Right ventricle myocardium superior (tissue), 1 donor: ENCODE data around the gene CST1. TPM values are rescaled to one million over a fixed set of nuclear protein-coding genes. Genes with fewer than 3 reads are reported as not detected.
"Not testable (repeated sequence)": the region's sequence is repeated elsewhere in the genome, so short reads cannot be mapped to it uniquely, and the experiment has no call there.

Source experiments
- ATAC-seq: fragments of 200-7000 bp; cut with Tn5 transposase; one replicate; pipeline ENCODE4 v1.9.1; 2020; ENCODE audit warnings: mild to moderate bottlenecking; ENCODE audit not compliant: poor library complexity
- DNase-seq: peaks from one replicate; pipeline ENCODE4 v3.0.0-alpha.2; 2020
- intact Hi-C: fragments of 100-400 bp; cut with DNase I; formaldehyde crosslinking; loops from one replicate; pipeline ENCODE4 v1.11.2; 2022
- long read RNA-seq: library from polyadenylated mRNA; unstranded; transcript quantifications from one replicate; pipeline ENCODE4 v2.0.0, GENCODE V29; 2021
- total RNA-seq: library from RNA; stranded (reverse); fragmentation: NEBNext Ultra II Directional; extraction: Animal tissue kit (Norgen Biotek cat#: 25700); gene quantifications from one replicate; pipeline ENCODE4 v1.2.1, GENCODE V29; 2021
- donor health status: DM: no; HTN: yes; CAD: no; lungs with severe emphysema.

Gene CST1
- total RNA-seq = not detected
- long read RNA-seq = 0 reads

GRCh38 chr20:23750786-23751185 is at the start of gene CST1:
TSS of gene CST1 (minus strand) at chr20:23750935. CDS start at chr20:23750866, 69 bp downstream.
- intact Hi-C loops, ATAC-seq, DNase-seq: not testable (repeated sequence)

GRCh38 chr20:23799216-23799847 is 48.6 kb upstream of the CST1 start:
- DNase-seq, intact Hi-C loops: not testable (repeated sequence)
- ATAC-seq = peak; percentile 55

- no peak for DNase-seq
- no peak for ATAC-seq
- intact Hi-C loops = no loop called here
These were observed 44.8 kb upstream of the CST1 start for GRCh38 chr20:23795526-23795925.

GRCh38 chr20:23794841-23795240 is 44.1 kb upstream of the CST1 start:
- ATAC-seq (no peak), DNase-seq (no peak)
- intact Hi-C loops = no loop called here

- ATAC-seq = no peak
- DNase-seq = no peak
- intact Hi-C loops = no loop called here
These were observed 43.3 kb upstream of the CST1 start for GRCh38 chr20:23794065-23794464.

- no peak for DNase-seq
- intact Hi-C loops = no loop called here
- no peak for ATAC-seq
These were observed 32.7 kb upstream of the CST1 start for GRCh38 chr20:23783447-23783846.

GRCh38 chr20:23782366-23782983 is 31.7 kb upstream of the CST1 start:
- DNase-seq (no peak), ATAC-seq (no peak)

GRCh38 chr20:23778676-23779075 is 27.9 kb upstream of the CST1 start:
- intact Hi-C loops, DNase-seq, ATAC-seq: not testable (repeated sequence)

More at GRCh38 chr20:23782366-23782983, 31.7 kb upstream of the CST1 start:
- intact Hi-C loops = no loop called here

- intact Hi-C loops, DNase-seq, ATAC-seq: not testable (repeated sequence)
These were observed 26.6 kb upstream of the CST1 start for GRCh38 chr20:23777380-23777779.

GRCh38 chr20:23776067-23776771 is 25.5 kb upstream of the CST1 start:
- no peak for DNase-seq
- ATAC-seq = no peak
- intact Hi-C loops = no loop called here

GRCh38 chr20:23774081-23774480 is 23.3 kb upstream of the CST1 start:
- intact Hi-C loops = no loop called here
- ATAC-seq (no peak), DNase-seq (no peak)

GRCh38 chr20:23773579-23773978 is 22.8 kb upstream of the CST1 start:
- no peak for DNase-seq
- ATAC-seq = no peak
- intact Hi-C loops = no loop called here

- intact Hi-C loops = no loop called here
These were observed 22.4 kb upstream of the CST1 start for GRCh38 chr20:23773127-23773526.

GRCh38 chr20:23772074-23772473 is 21.3 kb upstream of the CST1 start:
- ATAC-seq (no peak), DNase-seq (no peak)
- intact Hi-C loops = no loop called here

More at GRCh38 chr20:23773127-23773526, 22.4 kb upstream of the CST1 start:
- ATAC-seq = no peak
- no peak for DNase-seq

- no peak for DNase-seq
- intact Hi-C loops = no loop called here
- no peak for ATAC-seq
These were observed 19.6 kb upstream of the CST1 start for GRCh38 chr20:23770384-23770783.

GRCh38 chr20:23768520-23768919 is 17.8 kb upstream of the CST1 start:
- intact Hi-C loops, ATAC-seq, DNase-seq: not testable (repeated sequence)

- ATAC-seq (no peak), DNase-seq (no peak)
- intact Hi-C loops = no loop called here
These were observed 15.8 kb upstream of the CST1 start for GRCh38 chr20:23766531-23766930.

- intact Hi-C loops = no loop called here
- no peak for DNase-seq
- ATAC-seq = no peak
These were observed 14.8 kb upstream of the CST1 start for GRCh38 chr20:23765578-23765977.

GRCh38 chr20:23764630-23765029 is 13.9 kb upstream of the CST1 start:
- intact Hi-C loops, DNase-seq, ATAC-seq: not testable (repeated sequence)

- intact Hi-C loops = no loop called here
- ATAC-seq = no peak
- no peak for DNase-seq
These were observed 12.6 kb upstream of the CST1 start for GRCh38 chr20:23763345-23763744.
